Aortic smooth muscle cell (primary cell): ENCODE results near the gene GMEB2. TPM values are rescaled to one million over a fixed set of nuclear protein-coding genes. Genes with fewer than 3 reads are reported as not detected.

Experiments
- total RNA-seq: library from RNA; depleted of rRNA; stranded (reverse); fragments of >200 nt; gene quantifications from 2 replicates; pipeline ENCODE4 v1.2.3, GENCODE V29; 2014

Gene GMEB2, protein sequence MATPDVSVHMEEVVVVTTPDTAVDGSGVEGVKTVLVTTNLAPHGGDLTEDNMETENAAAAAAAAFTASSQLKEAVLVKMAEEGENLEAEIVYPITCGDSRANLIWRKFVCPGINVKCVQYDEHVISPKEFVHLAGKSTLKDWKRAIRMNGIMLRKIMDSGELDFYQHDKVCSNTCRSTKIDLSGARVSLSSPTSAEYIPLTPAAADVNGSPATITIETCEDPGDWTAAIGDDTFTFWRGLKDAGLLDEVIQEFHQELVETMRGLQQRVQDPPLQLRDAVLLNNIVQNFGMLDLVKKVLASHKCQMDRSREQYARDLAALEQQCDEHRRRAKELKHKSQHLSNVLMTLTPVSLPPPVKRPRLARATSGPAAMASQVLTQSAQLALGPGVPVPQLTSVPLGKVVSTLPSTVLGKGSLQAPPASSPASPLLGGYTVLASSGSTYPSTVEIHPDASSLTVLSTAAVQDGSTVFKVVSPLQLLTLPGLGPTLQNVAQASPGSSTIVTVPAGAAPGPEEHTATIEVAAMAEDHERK
- total RNA-seq = 8.4 and 8.5 TPM in 2 replicates

DNA sequence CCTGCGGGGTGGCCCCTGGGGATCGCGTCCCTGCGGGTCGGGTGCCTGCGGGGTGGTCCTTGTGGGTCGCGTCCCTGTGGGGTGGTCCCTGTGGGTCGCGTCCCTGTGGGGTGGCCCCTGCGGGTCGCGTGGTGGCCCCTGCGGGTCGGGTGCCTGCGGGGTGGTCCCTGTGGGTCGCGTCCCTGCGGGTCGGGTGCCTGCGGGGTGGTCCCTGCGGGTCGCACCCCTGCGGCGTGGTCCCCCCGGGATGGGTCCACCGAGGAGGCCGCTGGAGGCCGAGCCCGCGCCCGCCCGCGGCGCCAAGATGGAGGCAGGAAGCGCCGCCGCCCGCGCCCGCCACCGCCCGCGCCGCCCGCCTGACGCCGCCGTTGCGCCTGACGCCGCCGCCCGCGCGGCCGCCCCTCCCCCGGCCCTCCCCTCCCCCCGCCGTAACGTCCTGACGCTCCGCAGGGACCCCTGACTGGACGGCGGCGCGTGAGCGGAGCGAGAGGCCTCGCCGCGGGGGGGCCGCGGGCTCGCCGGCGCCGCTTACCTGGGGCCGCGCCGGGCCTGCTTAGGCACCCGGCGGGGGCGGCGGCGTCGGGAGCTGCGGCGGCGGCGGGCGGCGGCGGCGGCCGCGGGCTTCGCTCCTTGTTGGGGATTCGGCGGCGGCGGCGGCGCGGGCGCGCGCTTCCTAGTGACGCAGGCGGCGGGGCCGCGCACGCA lies at the start of gene GMEB2:
Gene GMEB2 (minus strand): TSS at position 678 of the 705 bp plus-strand sequence. CDS start 7,704 bp downstream, outside the sequence.

DNA sequence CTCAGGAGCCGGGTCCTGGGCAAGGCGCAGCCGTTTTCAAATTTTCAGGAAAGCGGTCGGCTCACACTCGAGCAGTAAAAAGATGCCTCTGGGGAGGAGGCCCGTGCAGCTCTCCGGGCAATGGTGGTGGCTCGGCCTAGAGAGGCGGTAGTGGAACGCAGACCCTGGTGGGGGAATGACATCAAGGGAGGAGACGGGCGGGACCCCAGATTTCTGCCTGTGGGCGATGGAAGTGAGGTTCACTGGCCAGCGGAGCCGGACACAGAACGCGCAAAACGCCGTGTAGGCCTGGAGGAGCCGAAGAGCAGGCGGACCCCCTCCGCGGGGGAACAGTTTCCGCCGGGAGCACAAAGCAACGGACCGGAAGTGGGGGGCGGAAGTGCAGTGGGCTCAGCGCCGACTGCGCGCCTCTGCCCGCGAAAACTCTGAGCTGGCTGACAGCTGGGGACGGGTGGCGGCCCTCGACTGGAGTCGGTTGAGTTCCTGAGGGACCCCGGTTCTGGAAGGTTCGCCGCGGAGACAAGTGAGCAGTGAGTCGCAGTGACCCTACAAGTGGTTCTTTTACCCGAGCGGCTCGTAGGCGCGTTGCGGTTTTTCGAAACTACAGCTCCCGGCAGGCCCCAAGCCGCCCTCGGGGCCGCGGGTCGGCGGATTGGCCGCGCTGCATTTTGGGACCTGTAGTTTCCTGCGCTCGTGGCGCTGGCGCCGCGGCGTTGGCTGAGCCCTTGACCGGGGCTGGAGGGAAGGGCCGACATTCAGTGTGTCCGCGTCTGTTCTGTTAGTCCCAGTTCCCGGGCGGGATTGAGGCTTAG lies 31.2 kb upstream of the GMEB2 start, which contains the start of gene RTEL1:
Gene RTEL1 (plus strand): TSS at position 376 of the 812 bp plus-strand sequence. CDS start 1,091 bp downstream, outside the sequence.

DNA sequence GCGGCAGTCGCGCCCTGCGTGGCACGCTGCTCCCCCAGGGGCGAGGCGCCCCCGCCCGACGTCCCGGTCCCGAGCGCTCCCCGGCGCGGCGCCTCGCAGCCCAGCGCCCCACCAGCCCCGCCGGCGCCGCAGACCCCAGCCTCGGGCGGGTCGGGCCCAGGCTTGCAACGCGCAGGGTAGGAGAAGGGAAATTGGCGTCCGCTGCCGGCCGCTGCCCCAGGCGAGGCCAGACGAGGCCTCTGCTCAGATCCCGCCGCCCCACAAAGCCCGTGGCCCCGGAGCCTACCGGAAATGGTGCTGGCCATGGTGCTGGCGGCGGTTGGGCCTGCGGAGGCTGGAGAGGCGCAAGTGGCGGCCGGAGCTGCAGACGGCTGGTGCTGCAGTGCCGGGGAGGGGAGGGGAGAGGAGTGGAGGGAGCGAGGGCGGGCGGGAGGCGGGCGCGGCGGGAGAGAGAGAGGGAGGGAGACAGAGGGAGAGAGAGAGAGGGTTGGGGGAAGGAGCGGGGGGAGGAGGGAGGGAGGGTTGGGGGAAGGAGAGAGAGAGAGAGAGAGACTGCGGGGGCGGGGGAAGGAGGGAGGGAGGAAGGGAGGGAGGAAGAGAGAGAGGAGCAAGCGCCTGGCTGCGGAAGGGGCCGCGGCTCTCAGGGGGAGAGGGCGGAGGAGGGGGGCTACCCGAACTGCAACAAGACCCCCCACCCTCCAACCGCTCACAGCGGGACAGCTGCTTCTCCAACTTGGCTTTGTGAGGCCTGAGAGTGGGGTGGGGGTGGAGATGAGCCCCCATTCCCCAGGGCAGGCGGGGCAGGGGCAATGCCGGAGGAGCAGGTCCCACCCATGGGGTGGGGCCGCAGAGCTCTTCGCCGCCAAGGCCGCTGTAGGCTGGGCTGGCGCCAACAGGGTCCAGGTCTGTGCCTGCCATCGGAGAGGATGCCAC lies 26.4 kb upstream of the GMEB2 start, which contains the start of gene STMN3:
Gene STMN3 (minus strand): TSS at position 384 of the 933 bp plus-strand sequence. CDS start 79 bp downstream, at position 305.

DNA sequence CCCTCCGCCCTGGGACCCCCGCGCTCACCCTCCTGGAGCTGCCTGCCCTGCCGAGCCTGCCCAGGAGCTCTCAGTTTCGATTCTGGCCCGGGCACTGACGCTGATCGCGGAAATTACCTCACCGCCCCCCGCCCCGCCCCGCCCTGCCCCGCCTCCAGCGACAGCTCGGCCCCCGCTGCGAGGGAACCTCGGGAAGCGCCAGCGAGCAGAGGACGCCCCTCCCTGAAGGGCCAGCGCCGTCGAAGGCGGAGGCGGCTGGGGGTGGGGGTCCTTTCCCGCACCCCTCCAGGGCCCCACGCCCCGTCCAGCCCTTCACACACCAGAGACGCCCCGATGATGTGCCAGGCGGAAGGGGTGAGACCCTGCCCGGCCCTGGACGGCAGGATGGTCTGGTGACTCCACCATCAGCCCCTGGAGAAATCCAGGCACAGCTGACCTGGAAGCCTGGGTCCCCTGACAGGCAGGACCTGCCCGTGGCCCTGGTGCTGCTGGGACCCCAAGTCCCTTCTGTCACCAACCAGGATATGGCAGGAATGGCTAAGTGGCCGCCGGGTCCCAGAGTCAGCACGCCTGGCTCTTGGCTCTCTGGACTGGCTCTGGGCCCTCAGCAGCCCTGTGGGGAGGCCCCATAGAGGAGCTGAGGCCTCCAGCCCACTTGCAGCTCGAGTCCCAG lies 52.6 kb downstream of the GMEB2 start, which contains the start of gene HELZ2:
Gene HELZ2 (minus strand): TSS at position 84 of the 673 bp plus-strand sequence. CDS start 1,854 bp downstream, outside the sequence.

DNA sequence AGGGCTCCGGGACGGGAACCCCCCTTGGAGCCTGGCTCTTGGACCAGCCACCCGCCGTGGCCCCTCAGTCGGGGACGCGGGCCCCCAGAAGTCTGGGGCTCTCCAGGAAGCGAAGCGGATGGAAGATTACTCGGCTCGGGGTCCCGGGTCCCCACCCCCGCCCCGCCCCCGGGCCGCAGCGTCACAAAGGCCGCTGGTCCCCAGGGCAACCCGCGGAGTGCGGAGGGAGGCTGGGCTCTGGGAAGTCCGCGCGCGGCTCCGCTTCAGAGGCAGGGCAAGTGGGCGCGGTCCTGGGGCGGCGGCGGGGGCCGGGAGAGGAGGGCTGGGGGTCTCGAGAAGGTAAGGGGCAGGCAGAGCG lies 73.0 kb downstream of the GMEB2 start, which contains the start of gene FNDC11:
Gene FNDC11 (plus strand): TSS at position 227 of the 358 bp plus-strand sequence. CDS start 1,505 bp downstream, outside the sequence.

DNA sequence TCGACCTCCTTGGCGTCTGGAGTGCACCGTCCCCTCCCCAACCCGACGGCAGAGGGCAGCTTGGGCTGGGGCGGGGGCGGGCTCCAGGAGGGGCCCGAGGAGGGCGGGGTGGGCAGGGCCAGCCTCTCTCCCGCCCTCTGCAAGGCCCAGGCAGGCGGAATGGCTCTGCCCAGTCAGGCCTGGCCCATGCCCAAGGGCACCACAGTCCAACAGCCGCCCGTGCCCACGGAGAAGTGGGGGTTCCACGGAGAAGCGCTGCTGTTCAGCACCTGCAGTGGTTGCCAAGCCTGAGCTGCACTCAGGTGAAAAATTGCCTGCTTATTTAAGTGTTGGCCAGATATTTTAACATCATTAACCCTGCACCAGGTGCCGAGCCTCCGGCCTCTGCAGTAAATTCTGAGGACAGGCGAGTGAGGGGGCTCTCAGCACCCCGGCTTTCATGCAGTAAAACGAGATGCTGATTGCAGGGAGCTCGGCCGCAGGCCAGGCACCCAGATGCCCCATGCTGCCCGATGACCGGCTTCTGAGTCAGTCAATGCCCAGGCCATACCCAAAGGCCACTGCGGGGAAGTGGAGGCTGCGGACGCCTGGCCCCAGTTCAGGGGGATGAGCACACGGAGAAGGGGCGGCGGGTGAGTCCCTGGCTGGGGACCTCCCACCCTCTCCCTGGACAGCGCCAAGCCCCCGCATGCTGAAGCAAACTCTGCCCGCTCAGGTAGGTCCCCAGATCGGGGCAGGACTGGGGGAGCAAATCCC lies 79.0 kb downstream of the GMEB2 start, which contains the start of gene SRMS:
Gene SRMS (minus strand): TSS at position 25 of the 756 bp plus-strand sequence. CDS start 286 bp downstream, outside the sequence.

Other genes starting within 250 kb of the GMEB2 start
- not detected in 2 replicates for gene KCNQ2, start 154.4 kb downstream of the GMEB2 start, total RNA-seq
- 0.06 and 0.13 TPM in 2 replicates for gene EEF1A2, start 128.0 kb downstream of the GMEB2 start, total RNA-seq
- 31.3 and 33.0 TPM in 2 replicates for gene PPDPF, start 106.3 kb downstream of the GMEB2 start, total RNA-seq
- 0.12 and 0.13 TPM in 2 replicates for gene PTK6, start 89.7 kb downstream of the GMEB2 start, total RNA-seq
- gene SRMS, start 79.4 kb downstream of the GMEB2 start, total RNA-seq = not detected in 2 replicates
- 0.12 and 0.13 TPM in 2 replicates for gene FNDC11, start 72.9 kb downstream of the GMEB2 start, total RNA-seq
- gene HELZ2, start 52.9 kb downstream of the GMEB2 start, total RNA-seq = 27.6 and 32.0 TPM in 2 replicates
- 13.7 and 22.9 TPM in 2 replicates for gene STMN3, start 26.3 kb upstream of the GMEB2 start, total RNA-seq
- gene RTEL1, start 31.2 kb upstream of the GMEB2 start, total RNA-seq = 12.4 and 15.7 TPM in 2 replicates
- gene TNFRSF6B, start 69.6 kb upstream of the GMEB2 start, total RNA-seq = 4.5 and 7.0 TPM in 2 replicates
- gene ARFRP1, start 80.9 kb upstream of the GMEB2 start, total RNA-seq = 44.7 and 53.4 TPM in 2 replicates
- gene ZGPAT, start 80.9 kb upstream of the GMEB2 start, total RNA-seq = 15.8 and 22.3 TPM in 2 replicates
- 2.1 TPM in 2 replicates for gene LIME1, start 109.6 kb upstream of the GMEB2 start, total RNA-seq
- gene SLC2A4RG, start 112.7 kb upstream of the GMEB2 start, total RNA-seq = 19.3 and 21.5 TPM in 2 replicates
- gene ZBTB46, start 204.2 kb upstream of the GMEB2 start, total RNA-seq = 1.9 and 3.3 TPM in 2 replicates
- not detected in 2 replicates for gene ABHD16B, start 234.4 kb upstream of the GMEB2 start, total RNA-seq
- gene TPD52L2, start 238.2 kb upstream of the GMEB2 start, total RNA-seq = 139 and 147 TPM in 2 replicates